Muscle layer of colon (tissue), 2 donors: ENCODE data around the gene TRIM75.
"Not testable (repeated sequence)": the region's sequence is repeated elsewhere in the genome, so short reads cannot be mapped to it uniquely, and the experiment has no call there.

ENCODE experiments used
- H3K27ac ChIP-seq: one replicate; pipeline ENCODE4 v1.7.0; 2013; ENCODE audit warnings: low read depth, mild to moderate bottlenecking, low read length, moderate library complexity
- H3K27me3 ChIP-seq, 2 donors: one replicate each; pipeline ENCODE4 v1.7.0; 2013; ENCODE audit warnings: low read length in 2 of 2, mild to moderate bottlenecking in 2 of 2; ENCODE audit not compliant: insufficient read depth in 2 of 2, control insufficient read depth in 1 of 2
- H3K36me3 ChIP-seq: one replicate; pipeline ENCODE4 v1.7.0; 2013; ENCODE audit warnings: mild to moderate bottlenecking, low read length; ENCODE audit not compliant: insufficient read depth
- H3K4me1 ChIP-seq: one replicate; pipeline ENCODE4 v1.7.0; 2013; ENCODE audit warnings: mild to moderate bottlenecking, low read length; ENCODE audit not compliant: insufficient read depth
- H3K4me3 ChIP-seq, 2 donors: one replicate each; pipeline ENCODE4 v1.7.0; 2013; ENCODE audit warnings: low read length in 2 of 2, low read depth in 1 of 2, mild to moderate bottlenecking in 1 of 2, moderate library complexity in 1 of 2
- H3K9ac ChIP-seq: one replicate; pipeline ENCODE4 v1.7.0; 2013; ENCODE audit warnings: low read length
- H3K9me3 ChIP-seq: one replicate; pipeline ENCODE4 v1.7.0; 2013; ENCODE audit warnings: mild to moderate bottlenecking, low read length
- donor health status: abdominal sarcoma.
- donor health status: Adenocarcinoma of cecum.

TRIM75 gene

DNA sequence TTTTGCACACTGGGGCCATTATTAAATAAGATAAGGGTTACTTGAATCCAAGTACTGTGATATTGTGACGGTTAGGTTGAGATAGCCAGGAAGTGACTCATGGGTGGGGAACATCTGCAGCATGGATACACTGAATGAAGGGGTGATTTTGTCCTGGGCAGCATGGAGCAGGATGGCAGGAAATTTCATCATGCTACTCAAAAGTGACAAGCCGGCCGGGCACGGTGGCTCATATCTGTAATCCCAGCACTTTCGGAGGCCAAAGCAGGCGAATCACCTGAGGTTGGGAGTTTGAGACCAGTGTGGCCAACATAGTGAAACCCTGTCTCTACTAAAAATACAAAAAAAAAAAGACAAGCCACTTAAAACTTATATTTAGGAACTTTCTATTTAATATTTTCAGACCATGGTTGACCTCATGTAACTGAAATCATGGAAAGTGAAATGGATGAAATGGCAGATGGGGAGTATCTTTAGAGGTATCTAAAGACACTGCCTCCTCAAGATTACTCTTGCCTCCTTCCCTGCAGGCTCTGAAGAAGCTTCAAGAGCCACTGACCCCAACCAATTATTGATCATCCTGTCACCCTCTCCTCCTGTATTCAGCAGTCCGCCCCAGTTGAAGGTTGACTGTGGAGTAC lies 25.8 kb upstream of the TRIM75 start:
- Histone ChIP-seq H3K9ac (no peak overlapping the region), H3K27ac (no peak overlapping the region), H3K27me3 (no peaks in the 10 kb centered on the region), H3K9me3 (no peaks in the 10 kb centered on the region), H3K4me3 (no peak overlapping the region), H3K36me3 (no peaks in the 10 kb centered on the region), H3K4me1 (no peaks in the 10 kb centered on the region)

DNA sequence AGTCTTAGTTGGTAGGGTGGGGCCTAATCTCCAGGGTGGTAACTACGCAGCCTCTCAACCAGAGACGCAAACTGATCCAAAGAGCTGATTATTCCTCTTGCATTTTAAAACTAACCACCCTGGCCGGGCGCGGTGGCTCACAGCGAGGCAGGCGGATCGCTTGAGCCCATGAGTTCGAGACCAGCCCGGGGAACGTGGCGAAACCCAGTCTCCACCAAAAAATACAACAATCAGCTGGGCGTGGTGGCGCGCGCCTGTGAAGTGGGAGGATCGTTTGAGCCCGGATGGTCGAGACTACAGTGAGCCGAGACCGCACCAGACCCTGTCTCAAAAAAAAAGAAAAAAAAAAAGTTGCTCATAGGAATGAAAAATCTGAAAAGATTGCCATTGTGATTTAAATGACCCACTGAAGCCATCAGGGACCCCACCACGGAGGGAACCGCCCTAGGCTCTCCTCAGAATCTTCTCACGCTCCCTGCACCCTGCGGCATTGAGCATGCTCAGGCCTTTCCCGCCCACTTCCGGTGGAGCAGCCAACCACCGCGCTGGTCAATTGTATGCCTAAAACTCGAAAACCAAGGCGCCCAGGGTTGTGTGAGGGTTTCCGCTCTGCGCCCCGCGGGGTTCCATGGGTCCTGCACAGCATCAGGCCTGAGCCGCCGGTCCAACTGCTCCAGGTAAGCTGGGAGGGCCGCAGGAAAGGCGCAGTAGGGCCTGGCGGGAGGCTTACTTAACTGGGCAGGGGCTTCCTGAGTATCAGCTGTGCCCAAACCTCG lies 22.0 kb upstream of the TRIM75 start, which contains the start of gene TRIM60:
TRIM60 (plus strand) TSS at position 564 of the 776 bp plus-strand sequence. CDS start 8,074 bp downstream, outside the sequence.
- H3K27ac ChIP-seq, result no peak within 1 kb of the TSS
- H3K4me1 ChIP-seq, result no peaks in the 10 kb centered on the region
- H3K9ac ChIP-seq, result no peak within 1 kb of the TSS
- no peaks in the 10 kb centered on the region for H3K9me3 ChIP-seq
- H3K36me3 ChIP-seq, result no peaks in the 10 kb centered on the region
- no peak within 1 kb of the TSS for H3K4me3 ChIP-seq
- H3K27me3 ChIP-seq, result no peaks in the 10 kb centered on the region

- Histone ChIP-seq H3K4me3 (no peak overlapping the region), H3K27ac (no peak overlapping the region), H3K36me3 (no peaks in the 10 kb centered on the region), H3K9me3 (no peaks in the 10 kb centered on the region), H3K9ac (no peak overlapping the region), H3K27me3 (no peaks in the 10 kb centered on the region), H3K4me1 (no peaks in the 10 kb centered on the region)
Measured at GRCh38 chr4:165048170-165048569, 5.5 kb upstream of the TRIM75 start.

DNA sequence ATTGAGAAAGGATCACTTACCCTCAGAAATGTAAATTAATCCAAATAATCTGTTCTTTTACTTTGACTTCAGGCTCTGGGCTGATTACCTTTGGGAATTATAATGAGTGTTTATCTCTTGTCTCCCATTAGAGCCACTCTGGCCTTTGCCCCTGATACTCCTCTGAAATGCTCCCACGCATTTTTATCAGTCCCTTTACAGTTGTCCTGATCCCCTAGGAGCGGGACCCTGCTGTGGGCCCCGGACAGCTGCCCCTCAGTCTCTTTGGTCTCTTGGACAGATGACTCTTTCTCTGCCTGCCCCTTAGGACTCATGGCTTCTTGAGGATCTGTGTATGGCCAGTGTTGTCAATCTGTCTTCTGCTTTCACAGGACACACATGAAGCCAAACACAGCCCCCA lies 1.0 kb upstream of the TRIM75 start:
- Histone ChIP-seq H3K27me3 (no peaks in the 10 kb centered on the region), H3K27ac (no peak overlapping the region)

DNA sequence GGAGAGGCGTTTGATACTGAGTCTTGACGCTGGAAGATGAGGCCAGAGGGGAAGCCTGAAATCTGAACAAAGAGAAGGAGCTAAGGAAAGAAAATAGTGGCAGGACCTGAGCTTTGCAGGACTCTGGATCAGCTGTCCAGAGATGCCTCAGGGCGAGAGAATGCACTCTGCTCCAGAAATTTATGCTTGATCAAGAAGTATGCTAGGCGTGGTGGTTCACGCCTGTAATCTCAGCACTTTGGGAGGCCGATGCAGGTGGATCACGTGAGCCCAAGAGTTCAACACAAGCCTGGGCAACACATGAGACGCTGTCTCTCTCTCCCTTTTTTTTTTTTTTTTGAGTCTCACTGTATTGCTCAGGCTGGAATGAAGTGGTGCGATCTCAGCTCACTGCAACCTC lies 1.9 kb downstream of the TRIM75 start:
- H3K9ac ChIP-seq, result no peak overlapping the region
- H3K9me3 ChIP-seq, result no peaks in the 10 kb centered on the region
- H3K4me3 ChIP-seq, result no peak overlapping the region

More for the DNA sequence above, 1.0 kb upstream of the TRIM75 start:
- H3K9me3 ChIP-seq, result no peaks in the 10 kb centered on the region
- no peaks in the 10 kb centered on the region for H3K4me1 ChIP-seq
- no peaks in the 10 kb centered on the region for H3K36me3 ChIP-seq
- H3K4me3 ChIP-seq, result no peak overlapping the region
- H3K9ac ChIP-seq, result no peak overlapping the region

DNA sequence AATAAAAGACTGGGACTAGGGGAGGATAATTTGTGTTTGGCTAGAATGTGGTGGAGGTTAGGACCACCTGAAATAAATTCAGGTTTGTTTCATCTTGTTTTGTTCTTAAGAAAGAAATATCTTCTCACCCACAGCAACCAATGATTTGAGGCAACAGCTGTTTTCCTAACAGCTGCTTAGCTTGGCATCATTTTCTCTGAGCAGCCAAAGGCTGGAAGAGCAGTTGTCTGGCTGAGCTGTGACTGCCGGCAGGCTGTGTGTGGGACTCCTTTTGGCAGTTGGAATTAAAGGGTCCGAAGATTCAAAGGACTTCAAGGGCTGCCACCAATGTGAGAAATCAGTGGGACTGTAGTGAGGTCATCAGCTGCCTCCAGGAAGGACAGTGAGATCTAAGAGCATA lies 5.0 kb downstream of the TRIM75 start:
- Histone ChIP-seq H3K36me3 (no peaks in the 10 kb centered on the region), H3K9me3 (no peaks in the 10 kb centered on the region), H3K9ac (no peak overlapping the region), H3K4me3 (no peak overlapping the region), H3K4me1 (no peaks in the 10 kb centered on the region), H3K27me3 (no peaks in the 10 kb centered on the region), H3K27ac (no peak overlapping the region)

More for the DNA sequence above, 1.9 kb downstream of the TRIM75 start:
- Histone ChIP-seq H3K27me3 (no peaks in the 10 kb centered on the region), H3K36me3 (no peaks in the 10 kb centered on the region), H3K4me1 (no peaks in the 10 kb centered on the region), H3K27ac (no peak overlapping the region)

- Histone ChIP-seq H3K27ac (no peak overlapping the region), H3K4me1 (no peaks in the 10 kb centered on the region), H3K36me3 (no peaks in the 10 kb centered on the region), H3K4me3 (no peak overlapping the region), H3K9ac (no peak overlapping the region), H3K27me3 (no peaks in the 10 kb centered on the region), H3K9me3 (no peaks in the 10 kb centered on the region)
Measured at GRCh38 chr4:165059386-165059785, 5.7 kb downstream of the TRIM75 start.

DNA sequence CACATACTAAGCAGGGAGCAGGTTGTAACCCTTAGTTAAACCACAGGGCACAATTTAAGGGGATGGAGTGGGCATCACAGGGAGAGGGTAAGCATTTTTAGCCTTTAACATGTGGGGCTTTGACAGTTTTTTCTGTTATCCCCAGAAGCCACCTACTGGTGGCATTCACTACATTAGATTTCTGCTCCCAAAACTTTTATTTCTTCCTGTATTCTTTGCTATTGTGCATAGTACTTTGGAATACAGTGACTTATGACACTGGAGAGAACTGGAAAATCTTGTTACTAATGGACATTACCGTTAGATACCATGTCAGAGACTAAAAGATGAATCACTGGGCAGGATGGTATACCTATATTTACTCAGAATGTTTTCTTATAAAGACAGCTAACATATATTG lies 7.3 kb downstream of the TRIM75 start:
- no peaks in the 10 kb centered on the region for H3K9me3 ChIP-seq
- H3K36me3 ChIP-seq, result no peaks in the 10 kb centered on the region
- H3K9ac ChIP-seq, result no peak overlapping the region
- no peaks in the 10 kb centered on the region for H3K4me1 ChIP-seq
- no peak overlapping the region for H3K27ac ChIP-seq
- no peak overlapping the region for H3K4me3 ChIP-seq
- H3K27me3 ChIP-seq, result no peaks in the 10 kb centered on the region

DNA sequence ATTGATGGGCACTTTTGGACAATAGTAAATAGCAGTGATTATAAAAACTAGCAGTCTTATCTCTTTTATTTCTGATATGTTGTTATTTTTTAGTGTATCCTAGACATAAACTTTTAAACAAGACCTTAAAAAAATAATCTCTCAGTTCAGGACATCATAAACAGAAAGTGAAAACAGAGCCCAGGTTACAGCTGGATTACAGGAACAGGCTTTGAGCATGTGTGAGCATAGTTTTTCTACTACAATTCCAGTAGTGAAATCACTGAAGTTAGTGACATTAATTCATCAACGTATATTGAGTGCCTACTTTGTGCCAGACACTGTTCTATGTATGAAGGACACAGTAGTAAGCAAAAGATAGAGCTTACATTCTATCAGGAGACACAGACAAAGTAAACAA lies 16.9 kb downstream of the TRIM75 start:
- Histone ChIP-seq H3K27ac (no peak overlapping the region), H3K4me3 (no peak overlapping the region), H3K36me3 (no peaks in the 10 kb centered on the region), H3K4me1 (no peaks in the 10 kb centered on the region), H3K27me3 (no peaks in the 10 kb centered on the region), H3K9me3 (no peaks in the 10 kb centered on the region), H3K9ac (no peak overlapping the region)

DNA sequence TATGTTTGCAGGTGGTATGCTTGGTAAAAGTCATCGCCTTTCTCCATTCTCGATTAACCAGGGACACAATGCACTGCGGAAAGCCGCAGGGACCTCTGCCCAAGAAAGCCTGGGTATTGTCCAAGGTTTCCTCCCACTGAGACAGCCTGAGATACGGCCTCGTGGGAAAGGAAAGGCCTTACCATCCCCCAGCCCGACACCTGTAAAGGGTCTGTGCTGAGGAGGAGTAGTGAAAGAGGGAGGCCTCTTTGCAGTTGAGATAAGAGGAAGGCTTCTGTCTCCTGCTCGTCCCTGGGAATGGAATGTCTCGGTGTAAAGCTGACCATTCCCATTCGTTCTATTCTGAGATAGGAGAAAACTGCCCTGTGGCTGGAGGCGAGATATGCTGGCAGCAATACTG lies 19.7 kb downstream of the TRIM75 start:
- not testable (repeated sequence) for H3K9ac ChIP-seq, H3K27ac ChIP-seq, H3K9me3 ChIP-seq, H3K27me3 ChIP-seq, H3K36me3 ChIP-seq, H3K4me3 ChIP-seq, H3K4me1 ChIP-seq

DNA sequence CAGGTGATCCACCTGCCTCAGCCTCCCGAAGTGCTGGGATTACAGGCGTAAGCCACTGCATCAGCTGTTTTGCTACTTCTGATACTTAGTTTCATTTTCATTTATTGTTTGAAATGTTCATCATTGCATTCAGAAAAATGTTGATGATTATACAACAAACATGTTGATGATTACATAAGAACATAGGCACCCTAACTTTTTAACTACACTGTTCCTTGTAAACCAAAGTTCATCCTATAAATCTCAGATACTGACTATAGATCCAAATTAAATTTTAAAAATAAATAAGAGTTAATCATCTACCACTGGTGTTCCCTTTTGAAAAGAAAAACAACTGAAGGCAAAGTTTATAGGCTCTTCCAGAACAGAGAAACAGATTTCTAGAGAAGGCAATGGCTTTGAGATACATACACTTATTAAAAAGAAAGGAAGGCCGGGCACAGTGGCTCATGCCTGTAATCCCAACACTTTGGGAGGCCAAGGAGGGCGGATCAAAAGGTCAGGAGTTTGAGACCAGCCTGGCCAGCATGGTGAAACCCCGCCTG lies 23.4 kb downstream of the TRIM75 start:
- Histone ChIP-seq H3K9me3 (no peaks in the 10 kb centered on the region), H3K36me3 (peaks cover 3% of the 10 kb centered on the region), H3K4me3 (no peak overlapping the region), H3K4me1 (no peaks in the 10 kb centered on the region), H3K27ac (no peak overlapping the region), H3K27me3 (no peaks in the 10 kb centered on the region), H3K9ac (no peak overlapping the region)
